CD4-positive, alpha-beta T cell treated with Interleukin-4 for 1 hour (primary cell): ENCODE measurements around the gene TRIM71.
A peak's percentile ranks its signal among the peaks of the same experiment; 100 is the strongest.

Experiments used
- DNase-seq, 2 donors: peaks; one replicate each; pipeline ENCODE4 v3.0.0-alpha.2; 2020 to 2022

TRIM71 gene

DNA sequence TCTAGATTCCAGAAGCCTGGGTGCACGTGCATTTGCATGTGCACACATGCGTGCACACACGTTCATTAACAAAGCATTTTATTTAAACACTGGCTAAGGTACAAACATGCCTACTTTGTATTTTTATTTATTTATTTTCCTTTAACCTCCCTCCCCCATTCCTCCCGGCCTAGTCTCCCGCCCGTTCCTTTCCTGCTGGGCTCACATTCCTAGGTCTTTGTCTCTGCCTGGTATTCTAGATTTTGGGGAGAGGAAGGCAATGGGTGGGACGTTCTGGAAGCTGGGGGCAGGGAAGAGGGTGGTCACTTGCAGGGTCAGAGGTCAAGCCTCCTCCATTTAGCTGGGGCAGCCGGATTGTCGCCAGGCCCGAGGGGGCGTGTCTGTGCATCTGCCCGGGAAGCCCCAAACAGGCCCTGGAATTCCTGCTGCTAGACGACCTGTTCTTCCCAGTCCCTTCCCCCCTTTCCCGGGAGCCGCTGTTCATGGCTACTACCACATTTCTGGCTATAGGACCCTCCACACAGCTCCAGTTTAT lies 51.8 kb downstream of the TRIM71 start:
- no peak for DNase-seq

DNA sequence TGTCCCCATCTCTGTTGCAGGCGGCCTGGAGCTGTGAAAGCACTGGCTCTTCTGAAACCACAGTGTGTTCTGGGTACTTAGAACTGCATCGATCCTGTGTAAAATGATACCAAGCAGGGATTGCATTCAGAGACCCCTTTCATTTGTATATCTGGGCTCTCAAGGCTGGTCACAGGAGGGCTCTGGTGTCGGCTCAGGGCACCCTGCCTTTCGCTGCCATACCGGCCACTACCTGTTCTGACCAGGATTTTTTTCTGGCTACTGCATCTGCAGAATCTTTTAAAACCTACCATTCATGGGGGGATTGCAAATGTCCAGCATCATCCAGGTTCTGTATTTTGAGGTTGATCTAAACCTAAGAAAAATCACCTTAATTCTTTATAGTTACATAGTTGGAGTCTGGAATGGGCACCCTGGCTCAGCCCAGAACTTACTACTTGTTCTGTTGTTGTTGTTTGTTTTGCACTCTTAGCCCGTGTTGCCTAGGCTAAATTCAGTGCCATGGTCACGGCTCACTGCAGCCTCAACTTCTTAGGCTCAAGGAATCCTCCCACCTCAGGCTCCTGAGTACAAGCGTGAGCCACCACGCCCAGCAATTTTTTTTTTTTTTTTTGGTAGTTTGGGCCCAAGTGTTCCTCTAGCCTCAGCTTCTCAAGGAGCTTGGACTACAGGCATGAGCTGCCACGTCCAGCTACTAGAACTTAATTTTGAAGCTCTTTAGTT lies 52.7 kb downstream of the TRIM71 start:
- no peak for DNase-seq

DNA sequence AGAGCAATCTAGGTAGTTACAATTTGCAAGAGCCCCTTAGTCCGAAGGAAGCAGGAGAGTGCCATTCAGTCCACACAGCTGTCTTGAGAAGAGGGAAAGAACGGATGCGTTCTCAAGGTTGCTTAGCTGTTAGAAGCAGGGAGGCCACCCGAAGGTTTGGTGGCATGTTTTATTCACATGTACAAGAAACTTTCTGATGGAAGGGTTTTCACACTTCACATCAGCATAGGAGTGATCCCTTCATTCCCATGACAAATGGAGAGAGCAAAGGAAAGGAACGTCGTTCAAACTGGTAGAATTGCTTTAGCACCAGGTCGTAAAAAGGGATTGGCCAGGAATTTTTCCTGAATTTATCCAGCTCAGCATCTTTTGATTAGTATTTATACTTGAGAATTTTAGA lies 53.5 kb downstream of the TRIM71 start:
- DNase-seq = no peak

DNA sequence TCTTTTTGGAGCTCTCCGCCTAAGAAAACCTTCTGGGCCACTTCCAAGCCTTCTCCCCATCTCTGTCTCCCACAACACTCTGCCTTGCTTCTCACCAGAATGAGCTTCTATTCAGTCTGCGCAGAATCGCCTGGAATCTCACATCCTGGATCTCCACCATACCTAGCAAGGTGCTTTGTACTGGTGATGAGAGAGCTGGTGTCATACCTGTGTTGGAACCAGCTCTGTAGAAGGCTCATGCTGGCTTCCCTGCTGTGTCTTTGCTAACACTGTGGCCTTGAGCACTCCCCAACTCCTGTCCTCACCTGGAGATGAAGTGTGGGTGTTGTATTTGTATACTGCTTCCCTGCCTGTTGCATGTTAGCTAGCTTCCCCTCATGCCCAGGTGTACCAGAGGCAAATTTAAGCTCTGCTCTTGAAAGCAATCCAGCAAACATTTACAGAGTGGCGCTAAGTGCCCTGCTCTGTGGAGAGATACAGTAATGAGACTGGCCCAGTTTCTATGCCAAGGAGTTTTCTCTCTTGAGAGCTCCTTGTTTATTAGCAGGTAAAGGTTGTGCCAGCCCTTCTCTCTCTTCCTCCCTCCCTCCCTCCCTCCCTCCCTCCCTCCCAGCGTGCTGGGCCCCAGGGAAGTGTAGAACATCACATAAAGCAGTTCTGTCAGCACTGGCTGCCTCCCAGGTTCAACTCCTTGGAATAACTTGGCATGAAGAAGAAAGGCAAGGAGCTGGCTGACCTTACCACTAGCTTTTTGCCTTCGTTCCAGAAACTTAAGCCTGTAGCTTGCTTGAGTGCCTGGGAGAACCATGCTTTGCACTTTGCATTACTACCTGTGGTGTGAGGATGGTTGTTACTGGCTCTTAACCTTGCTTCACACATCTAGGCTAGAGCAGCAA lies 54.9 kb downstream of the TRIM71 start:
- no peak for DNase-seq

DNA sequence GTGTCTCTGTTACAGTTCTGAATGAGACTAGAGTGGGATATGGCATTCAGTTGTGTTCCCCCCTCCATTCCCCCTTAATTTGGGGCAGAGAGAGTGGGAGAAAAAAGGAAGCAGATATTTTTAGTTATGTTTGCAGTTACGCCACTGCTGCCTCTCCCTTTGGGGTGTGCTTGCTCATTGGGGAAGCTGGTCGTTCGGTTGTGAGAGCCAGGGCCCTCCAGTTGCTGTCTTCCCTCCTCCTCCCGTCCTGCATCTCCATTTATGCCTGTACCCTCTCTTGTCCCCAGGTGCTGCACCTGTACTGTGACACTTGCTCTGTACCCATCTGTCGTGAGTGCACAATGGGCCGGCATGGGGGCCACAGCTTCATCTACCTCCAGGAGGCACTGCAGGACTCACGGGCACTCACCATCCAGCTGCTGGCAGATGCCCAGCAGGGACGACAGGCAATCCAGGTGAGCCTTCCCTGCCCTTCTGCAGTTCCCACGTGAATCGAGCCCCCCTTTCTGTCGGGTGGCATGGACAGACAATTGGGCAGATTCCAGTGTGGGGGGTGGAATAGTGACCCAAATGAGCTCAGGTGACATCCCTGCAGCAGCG lies 55.8 kb downstream of the TRIM71 start:
- DNase-seq = peak in 1 of 2 donors; percentile 14

DNA sequence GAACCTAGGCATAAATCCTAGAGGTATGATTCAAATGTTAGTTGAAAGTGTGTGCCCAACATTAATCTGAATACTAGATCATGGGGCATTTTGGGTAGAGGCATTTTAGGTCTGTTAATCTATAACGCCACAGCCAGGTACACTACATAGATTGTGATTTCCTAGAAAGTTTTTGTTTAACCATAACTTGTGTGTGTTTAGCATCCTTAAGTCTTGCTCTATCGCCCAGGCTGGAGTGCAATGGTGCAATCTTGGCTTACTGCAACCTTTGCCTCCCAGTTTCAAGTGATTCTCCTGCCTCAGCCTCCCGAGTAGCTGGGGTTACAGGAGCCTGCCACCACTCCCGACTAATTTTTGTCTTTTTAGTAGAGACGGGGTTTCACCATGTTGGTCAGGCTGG lies 59.1 kb downstream of the TRIM71 start:
- no peak for DNase-seq

DNA sequence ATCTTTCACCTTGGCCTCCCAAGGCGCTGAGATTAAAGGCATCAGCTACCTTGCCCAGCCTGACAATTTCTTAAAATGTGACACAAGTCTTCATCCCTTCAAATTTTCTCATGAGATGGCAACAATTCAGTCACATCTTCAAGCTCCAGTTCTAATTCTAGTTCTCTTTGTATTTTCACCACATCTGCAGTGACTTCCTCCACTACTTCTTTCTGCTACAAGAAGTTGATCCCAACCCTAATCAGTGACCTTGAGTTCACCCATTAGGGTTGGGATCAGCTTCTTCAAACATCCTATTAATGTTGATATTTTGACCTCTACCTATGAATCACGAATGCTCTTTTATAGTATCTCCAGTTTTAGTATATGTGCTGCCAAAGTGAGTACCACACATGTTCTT lies 59.8 kb downstream of the TRIM71 start:
- no peak for DNase-seq

DNA sequence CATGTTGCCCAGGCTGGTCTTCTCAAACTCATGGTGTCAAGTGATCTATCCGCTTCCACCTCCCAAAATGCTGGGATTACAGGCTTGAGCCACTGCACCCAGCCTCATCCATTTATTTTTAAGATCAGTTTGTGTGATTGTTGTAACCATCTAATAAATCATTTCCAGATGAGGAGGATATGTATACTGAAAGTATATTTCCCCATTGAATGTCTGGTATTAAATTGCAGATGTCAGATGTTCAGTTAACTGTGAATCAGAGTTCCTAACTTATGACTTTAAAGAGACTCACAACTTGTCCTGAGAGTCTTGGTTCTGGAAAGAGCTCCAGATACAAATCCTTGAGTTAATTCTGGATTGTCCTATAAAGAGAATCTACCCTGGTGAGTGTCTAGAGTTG lies 62.4 kb downstream of the TRIM71 start:
- DNase-seq = no peak

DNA sequence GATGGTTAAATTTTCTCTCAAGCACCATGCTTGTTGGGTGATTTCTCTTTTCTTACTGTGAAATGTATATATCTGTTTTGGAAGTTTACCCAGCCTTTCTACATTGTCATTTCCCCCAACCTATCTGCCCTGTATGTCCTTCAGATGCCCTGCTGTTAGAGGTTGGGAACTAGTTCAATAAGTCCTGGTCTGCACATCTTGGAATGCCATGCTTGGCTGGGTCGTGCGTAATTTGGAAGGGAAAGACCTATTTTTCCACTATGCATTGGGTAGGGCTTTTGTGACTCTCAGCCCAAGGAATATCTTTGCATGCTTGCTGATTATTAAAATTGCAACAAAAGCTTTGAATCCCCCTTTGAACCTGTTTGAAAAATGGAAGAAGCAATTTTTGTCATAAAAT lies 63.8 kb downstream of the TRIM71 start:
- no peak for DNase-seq

DNA sequence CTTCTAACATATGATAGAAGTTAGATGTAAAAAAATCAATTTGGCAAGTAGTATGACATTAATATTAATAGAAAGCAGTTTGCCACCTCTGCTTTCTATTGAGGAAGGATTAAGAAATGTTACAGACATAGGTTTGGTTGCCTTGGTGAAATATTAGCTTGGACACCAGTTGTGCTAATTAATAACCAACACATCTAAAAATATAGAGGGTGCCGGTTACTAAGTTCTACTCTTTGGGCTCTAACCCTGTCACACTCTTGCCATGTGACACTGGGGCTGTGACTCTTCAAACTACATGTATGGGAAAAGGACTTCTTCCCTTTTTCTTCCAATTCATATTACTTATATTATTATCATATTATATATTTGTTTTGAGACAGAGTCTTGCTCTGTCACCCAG lies 64.4 kb downstream of the TRIM71 start:
- DNase-seq = no peak

DNA sequence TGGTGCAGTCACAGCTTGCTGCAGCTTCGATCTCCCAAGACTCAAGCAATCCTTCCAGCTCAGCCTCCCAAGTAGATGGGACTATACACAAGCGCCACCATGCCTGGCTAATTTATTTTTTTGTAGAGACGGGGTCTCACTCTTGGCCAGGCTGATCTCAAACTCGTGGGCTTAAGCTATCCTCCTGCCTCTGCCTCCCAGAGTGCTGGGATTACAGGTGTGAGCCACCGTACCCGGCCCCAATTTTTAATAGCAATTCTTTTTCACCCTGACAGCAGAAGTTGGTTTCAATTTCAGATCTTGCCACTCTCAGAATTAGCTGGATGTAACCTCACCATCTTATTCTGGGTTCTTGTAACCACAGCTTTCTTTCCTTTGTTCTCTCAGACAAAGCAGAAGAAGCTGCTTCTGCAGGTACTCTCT lies 64.8 kb downstream of the TRIM71 start:
- DNase-seq = peak in 1 of 2 donors; percentile 11

DNA sequence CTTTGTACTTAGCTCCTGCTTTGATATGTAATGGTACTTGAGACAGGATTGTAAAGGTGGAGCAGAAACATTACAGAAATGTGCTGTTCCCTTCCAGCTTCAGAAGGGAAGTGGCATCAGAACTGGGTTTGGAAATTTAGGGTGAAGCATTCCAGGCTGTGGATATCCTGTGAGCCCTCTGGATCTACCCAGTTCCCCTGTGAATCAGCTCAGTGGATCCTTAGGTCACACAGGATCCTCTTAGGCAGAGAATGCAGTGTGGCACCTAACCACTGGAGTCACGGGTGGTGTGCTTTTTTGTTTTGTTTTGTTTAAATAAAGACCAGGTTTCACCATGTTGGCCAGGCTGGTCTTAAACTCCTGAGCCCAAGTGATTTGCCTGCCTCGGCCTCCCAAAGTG lies 66.0 kb downstream of the TRIM71 start:
- DNase-seq = no peak

DNA sequence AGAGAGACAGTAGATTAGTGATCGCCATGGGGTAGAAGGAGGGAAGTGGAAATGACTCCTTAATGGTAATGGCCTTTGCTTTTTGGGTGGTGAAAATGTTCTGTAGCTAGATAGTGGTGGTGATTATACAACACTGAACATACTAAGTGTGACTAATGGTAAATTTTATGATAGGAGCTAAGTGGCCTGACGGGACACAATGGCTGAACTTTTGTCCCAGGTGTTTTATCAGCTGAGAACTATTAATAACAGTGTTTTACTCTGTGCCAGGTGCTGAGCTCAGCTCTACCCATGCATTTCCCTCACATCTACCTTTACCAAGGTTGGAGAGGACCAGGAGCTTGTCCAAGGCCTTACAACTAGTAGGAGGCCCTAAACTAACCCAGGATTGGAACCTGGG lies 66.8 kb downstream of the TRIM71 start:
- no peak for DNase-seq

DNA sequence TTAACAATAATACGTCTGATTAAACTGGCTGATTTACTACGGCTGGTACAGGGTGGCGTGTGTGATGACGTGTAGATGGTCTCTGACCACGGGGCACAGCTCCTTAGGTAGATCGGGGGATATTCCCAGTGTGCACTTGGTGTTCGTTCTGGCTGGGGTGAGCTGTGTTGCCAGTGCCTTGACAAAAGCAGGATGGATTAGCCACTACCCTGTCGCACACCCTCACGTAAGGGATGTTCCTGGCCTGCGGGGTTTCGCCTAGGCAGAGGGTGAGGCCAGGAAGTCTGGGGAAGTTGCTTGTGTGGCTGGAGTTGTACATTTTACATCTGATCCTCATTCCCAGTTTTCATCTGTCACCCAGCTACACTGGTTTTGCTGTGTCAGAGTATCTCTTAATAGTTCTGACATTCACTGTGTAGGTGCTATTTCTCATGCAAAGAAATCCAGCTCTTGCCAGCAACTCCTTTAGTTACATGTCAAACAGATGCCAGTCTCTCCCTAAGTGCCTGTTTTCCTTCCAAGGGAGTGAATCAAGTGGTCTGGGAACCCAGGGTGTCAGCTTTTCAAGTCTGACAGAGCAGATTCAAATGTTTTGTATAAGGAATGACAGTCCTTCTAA lies 67.6 kb downstream of the TRIM71 start:
- no peak for DNase-seq

DNA sequence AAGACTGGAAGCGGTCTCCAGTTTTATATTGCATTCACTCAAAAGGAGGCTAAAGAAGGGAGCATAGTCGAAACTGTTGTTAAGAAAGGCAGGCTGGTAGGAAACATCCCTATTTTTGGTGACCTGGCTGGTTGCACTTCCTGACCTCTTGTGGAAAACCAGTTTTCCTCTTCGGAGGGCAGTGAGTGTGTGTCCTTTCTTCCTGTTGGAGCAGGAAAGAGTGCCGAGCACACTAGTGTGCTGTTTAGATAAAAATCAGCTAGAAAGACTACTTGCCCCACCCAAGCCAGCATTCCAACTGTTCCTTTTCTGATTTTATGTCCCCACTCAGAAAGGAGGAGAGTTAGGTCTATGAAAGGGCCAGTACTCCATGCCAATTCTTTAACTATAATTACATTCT lies 68.5 kb downstream of the TRIM71 start:
- no peak for DNase-seq

DNA sequence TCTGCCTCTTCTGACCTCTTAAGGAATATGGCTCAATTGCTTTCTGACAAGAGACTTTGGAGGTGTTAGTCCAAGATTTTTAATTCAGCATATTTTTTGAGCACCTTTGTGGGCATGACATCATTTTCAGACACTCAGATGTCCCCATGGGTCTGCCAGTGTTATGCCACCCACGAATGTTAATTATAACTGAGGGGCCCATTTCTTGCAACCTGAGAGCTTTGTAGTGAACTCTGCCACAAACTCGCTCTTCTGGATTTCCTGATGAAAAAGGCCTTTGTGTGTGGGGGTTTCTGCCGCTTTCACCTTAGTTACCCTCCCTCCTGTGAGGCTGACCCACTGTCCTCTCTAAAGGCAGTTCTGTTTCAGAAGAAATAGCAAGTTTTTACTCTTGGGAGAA lies 69.1 kb downstream of the TRIM71 start:
- DNase-seq = no peak

DNA sequence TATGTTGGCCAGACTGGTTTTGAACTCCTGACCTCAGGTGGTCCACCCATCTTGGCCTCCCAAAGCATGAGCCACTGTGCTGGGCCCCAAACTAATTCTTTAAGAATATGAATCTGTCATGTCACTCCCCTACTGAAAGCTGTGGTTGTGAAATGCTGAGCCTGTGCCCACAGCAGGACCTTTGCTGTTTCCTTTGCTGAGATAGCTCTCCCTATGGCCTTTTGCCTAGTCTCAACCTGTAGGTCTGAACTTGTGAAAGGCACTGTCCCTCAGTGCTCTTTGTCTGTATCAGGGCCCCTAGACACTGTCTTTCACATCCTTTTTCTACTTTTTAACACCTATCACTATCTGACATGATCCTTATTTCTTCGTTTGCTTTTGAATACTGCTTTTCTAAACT lies 70.9 kb downstream of the TRIM71 start:
- no peak for DNase-seq

DNA sequence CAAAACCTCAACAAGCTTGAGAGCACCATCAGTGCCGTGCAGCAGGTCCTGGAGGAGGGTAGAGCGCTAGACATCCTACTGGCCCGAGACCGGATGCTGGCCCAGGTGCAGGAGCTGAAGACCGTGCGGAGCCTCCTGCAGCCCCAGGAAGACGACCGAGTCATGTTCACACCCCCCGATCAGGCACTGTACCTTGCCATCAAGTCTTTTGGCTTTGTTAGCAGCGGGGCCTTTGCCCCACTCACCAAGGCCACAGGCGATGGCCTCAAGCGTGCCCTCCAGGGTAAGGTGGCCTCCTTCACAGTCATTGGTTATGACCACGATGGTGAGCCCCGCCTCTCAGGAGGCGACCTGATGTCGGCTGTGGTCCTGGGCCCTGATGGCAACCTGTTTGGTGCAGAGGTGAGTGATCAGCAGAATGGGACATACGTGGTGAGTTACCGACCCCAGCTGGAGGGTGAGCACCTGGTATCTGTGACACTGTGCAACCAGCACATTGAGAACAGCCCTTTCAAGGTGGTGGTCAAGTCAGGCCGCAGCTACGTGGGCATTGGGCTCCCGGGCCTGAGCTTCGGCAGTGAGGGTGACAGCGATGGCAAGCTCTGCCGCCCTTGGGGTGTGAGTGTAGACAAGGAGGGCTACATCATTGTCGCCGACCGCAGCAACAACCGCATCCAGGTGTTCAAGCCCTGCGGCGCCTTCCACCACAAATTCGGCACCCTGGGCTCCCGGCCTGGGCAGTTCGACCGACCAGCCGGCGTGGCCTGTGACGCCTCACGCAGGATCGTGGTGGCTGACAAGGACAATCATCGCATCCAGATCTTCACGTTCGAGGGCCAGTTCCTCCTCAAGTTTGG lies 72.9 kb downstream of the TRIM71 start:
- DNase-seq = no peak

DNA sequence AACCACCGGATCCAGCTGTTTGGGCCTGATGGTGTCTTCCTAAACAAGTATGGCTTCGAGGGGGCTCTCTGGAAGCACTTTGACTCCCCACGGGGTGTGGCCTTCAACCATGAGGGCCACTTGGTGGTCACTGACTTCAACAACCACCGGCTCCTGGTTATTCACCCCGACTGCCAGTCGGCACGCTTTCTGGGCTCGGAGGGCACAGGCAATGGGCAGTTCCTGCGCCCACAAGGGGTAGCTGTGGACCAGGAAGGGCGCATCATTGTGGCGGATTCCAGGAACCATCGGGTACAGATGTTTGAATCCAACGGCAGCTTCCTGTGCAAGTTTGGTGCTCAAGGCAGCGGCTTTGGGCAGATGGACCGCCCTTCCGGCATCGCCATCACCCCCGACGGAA lies 73.6 kb downstream of the TRIM71 start:
- no peak for DNase-seq

DNA sequence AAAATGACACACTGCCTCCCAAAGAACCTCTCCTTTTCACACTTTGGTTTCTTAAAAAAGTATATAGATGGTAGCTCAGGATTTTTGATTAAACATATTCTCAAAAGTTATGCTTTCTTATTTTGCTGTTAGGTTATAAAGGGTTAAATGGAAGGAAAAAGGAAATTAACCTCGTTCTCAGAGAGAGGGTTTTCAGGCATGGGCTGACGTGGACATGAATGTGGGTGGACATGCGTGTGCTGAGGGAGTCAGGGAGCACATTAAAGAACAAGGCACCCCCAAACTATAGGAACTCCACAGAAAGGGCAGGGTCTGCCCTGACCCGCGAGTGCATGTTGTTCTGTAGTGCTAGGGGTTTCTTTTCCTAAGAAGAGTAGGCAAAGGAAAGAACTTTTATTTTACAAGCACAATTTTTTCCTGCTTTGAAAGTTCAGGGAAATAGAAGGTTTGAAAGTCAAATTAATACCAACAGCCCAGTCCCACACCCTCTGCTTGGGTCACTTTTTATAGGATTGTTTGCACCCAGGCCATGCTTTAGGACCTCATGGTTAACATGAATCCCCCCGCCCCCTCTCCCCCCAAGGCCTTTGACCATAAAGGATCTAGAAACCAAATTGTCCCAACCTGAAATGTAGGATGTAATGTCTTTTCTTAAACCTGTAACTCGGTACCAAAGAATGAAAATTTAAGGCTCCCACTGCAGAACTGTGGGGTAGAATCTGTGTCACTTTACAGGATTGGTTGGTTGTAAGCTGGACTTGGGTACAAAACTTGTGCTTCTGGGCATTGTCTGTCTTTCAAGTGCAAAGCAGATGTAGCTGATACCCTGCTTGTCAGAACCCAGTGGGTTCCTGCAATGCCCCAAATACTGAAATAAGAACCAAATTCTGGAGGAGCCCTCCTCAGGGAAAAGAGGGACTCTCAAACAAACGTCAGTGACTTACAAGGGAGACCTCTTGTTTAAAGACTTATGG lies 75.1 kb downstream of the TRIM71 start:
- no peak for DNase-seq

DNA sequence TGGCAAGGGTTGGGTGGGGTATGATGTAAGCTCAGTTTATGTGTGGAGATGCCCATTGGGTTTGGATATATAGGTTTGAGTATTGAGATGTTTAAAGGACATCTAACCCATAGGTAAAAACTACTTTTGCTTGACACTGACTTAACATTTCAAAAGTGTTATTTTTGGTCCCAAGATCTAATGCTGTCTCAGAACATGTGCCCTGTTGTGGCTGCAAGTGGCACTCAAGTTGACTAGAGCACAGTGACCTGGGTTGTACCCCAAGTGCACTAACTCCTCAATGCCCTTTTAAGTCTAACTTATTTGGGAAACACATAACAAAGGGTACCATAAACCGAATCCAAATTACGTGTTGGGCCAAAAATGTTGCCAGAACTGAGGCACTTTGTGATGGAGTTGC lies 77.2 kb downstream of the TRIM71 start:
- DNase-seq = no peak
